NCI-H2196 (cell line): ENCODE data around the gene RALGPS2.

ENCODE experiments used
- DNase-seq: peaks from one replicate; lab custom pipeline; 2025; ENCODE audit not compliant: unreplicated experiment; lab: John Stamatoyannopoulos, UW

Gene RALGPS2

GRCh38 chr1:178862416-178862815 is 137.4 kb downstream of the RALGPS2 start:
- no peak for DNase-seq

GRCh38 chr1:178862864-178863263 is 137.8 kb downstream of the RALGPS2 start:
- DNase-seq = no peak

- DNase-seq = no peak
These were observed 139.3 kb downstream of the RALGPS2 start for GRCh38 chr1:178864326-178864725.

GRCh38 chr1:178867670-178868069 is 142.6 kb downstream of the RALGPS2 start:
- DNase-seq = no peak

GRCh38 chr1:178868706-178869105 is 143.7 kb downstream of the RALGPS2 start:
- DNase-seq = no peak

- no peak for DNase-seq
These were observed 144.2 kb downstream of the RALGPS2 start for GRCh38 chr1:178869119-178869697.

- no peak for DNase-seq
These were observed 145.2 kb downstream of the RALGPS2 start for GRCh38 chr1:178870221-178870620.

GRCh38 chr1:178870944-178871343 is 145.9 kb downstream of the RALGPS2 start, which contains the start of gene ANGPTL1:
ANGPTL1 (minus strand) TSS chr1:178871077; CDS start chr1:178865776, 5,301 bp downstream.
- no peak for DNase-seq

- DNase-seq = no peak
These were observed 146.7 kb downstream of the RALGPS2 start for GRCh38 chr1:178871551-178872320.

- DNase-seq = no peak
These were observed 149.9 kb downstream of the RALGPS2 start for GRCh38 chr1:178874966-178875365.

- DNase-seq = no peak
These were observed 150.9 kb downstream of the RALGPS2 start for GRCh38 chr1:178875936-178876335.

GRCh38 chr1:178877896-178878295 is 152.9 kb downstream of the RALGPS2 start:
- no peak for DNase-seq

GRCh38 chr1:178881950-178882349 is 156.9 kb downstream of the RALGPS2 start:
- DNase-seq = no peak

- DNase-seq = no peak
These were observed 160.8 kb downstream of the RALGPS2 start for GRCh38 chr1:178885869-178886268.

- no peak for DNase-seq
These were observed 161.5 kb downstream of the RALGPS2 start for GRCh38 chr1:178886551-178886950.

- no peak for DNase-seq
These were observed 170.9 kb downstream of the RALGPS2 start for GRCh38 chr1:178895928-178896327.

- no peak for DNase-seq
These were observed 173.4 kb downstream of the RALGPS2 start for GRCh38 chr1:178898401-178898800.

GRCh38 chr1:178899402-178899801 is 174.4 kb downstream of the RALGPS2 start:
- DNase-seq = no peak

- DNase-seq = no peak
These were observed 176.6 kb downstream of the RALGPS2 start for GRCh38 chr1:178901482-178902125.

- no peak for DNase-seq
These were observed 183.3 kb downstream of the RALGPS2 start for GRCh38 chr1:178908358-178908757.

- DNase-seq = no peak
These were observed 185.0 kb downstream of the RALGPS2 start for GRCh38 chr1:178910023-178910422.

- DNase-seq = no peak
These were observed 187.6 kb downstream of the RALGPS2 start for GRCh38 chr1:178912597-178912996.
